Ascending aorta (tissue), 2 donors: ENCODE results near the gene NOCT. TPM values are rescaled to one million over a fixed set of nuclear protein-coding genes. Genes with fewer than 3 reads are reported as not detected.

Experiments
- DNase-seq, 2 donors: peaks; one replicate each; pipeline ENCODE4 v3.0.0-alpha.2; 2019; ENCODE audit warnings: low spot score in 2 of 2
- H3K27ac ChIP-seq, 2 donors: fragments of 200-600 bp; sonication (generic); one replicate each; pipeline ENCODE4 v1.5.1; 2016 to 2017; ENCODE audit warnings: mild to moderate bottlenecking in 1 of 2
- H3K27me3 ChIP-seq: fragments of 200-600 bp; sonication (generic); one replicate; pipeline ENCODE4 v1.5.1; 2017
- H3K36me3 ChIP-seq, 2 donors: fragments of 200-600 bp; sonication (generic); one replicate each; pipeline ENCODE4 v1.5.1; 2016
- H3K4me1 ChIP-seq, 2 donors: fragments of 200-600 bp; sonication (generic); one replicate each; pipeline ENCODE4 v1.5.1; 2016 to 2017; ENCODE audit warnings: mild to moderate bottlenecking in 1 of 2
- H3K4me3 ChIP-seq, 2 donors: fragments of 200-600 bp; sonication (generic); one replicate each; pipeline ENCODE4 v1.5.1; 2016 to 2017; ENCODE audit warnings: mild to moderate bottlenecking in 1 of 2
- H3K9me3 ChIP-seq, 2 donors: fragments of 200-600 bp; sonication (generic); one replicate each; pipeline ENCODE4 v1.5.1; 2016
- CTCF ChIP-seq, 3 experiments: fragments of 200-600 bp in 2 of 3; fragments of 450-650 bp in 1 of 3; sonication (generic) in 2 of 3; IDR thresholded peaks; one replicate each; pipeline ENCODE4 v1.5.1; 2016 to 2019; ENCODE audit warnings: antibody characterized with exemption in 3 of 3, mild to moderate bottlenecking in 1 of 3, moderate library complexity in 1 of 3
- intact Hi-C: fragments of 100-400 bp; cut with DNase I; formaldehyde crosslinking; loops from one replicate; pipeline ENCODE4 v1.15.1; 2023
- total RNA-seq: library from RNA; depleted of rRNA; stranded (reverse); fragments of >200 nt; gene quantifications from one replicate; pipeline ENCODE4 v1.1.0, GENCODE V29; 2016

The NOCT gene
- total RNA-seq = 9.9 TPM

- H3K27me3 ChIP-seq = no peaks in the 10 kb centered on the region
- TF ChIP-seq CTCF (IDR thresholded peaks at IDR 0.05) = peak; percentile 13 to 32 (median 24)
- intact Hi-C loops = loop anchor here (1.0 to 10.0 kb wide), 7 partner anchors 69 to 1139 kb away; partner anchors contain the start of genes ELF2, MAML3 and RAB33B
- no peaks in the 10 kb centered on the region for H3K36me3 ChIP-seq
- H3K4me1 ChIP-seq = peaks cover 0 to 8% of the 10 kb centered on the region in 2 donors
- peak; percentile 67 to 92 for DNase-seq
- peak within 1 kb of the TSS; percentile 80 to 81 for H3K4me3 ChIP-seq
- no peaks in the 10 kb centered on the region for H3K9me3 ChIP-seq
- H3K27ac ChIP-seq = peak within 1 kb of the TSS; percentile 83 to 96
These were observed at the start of gene NOCT for GRCh38 chr4:139015269-139015947. TSS of gene NOCT (plus strand) at chr4:139015781. CDS start at chr4:139015982, 201 bp downstream.

- intact Hi-C loops = no loop called here
- Histone ChIP-seq H3K27ac (no peak overlapping the region), H3K4me3 (no peak overlapping the region), H3K36me3 (no peaks in the 10 kb centered on the region), H3K27me3 (no peaks in the 10 kb centered on the region), H3K9me3 (no peaks in the 10 kb centered on the region), H3K4me1 (no peaks in the 10 kb centered on the region)
- TF ChIP-seq CTCF (IDR thresholded peaks at IDR 0.05) = no peak
- no peak for DNase-seq
These were observed 48.3 kb upstream of the NOCT start for GRCh38 chr4:138967313-138967712.

- Histone ChIP-seq H3K36me3 (no peaks in the 10 kb centered on the region), H3K9me3 (no peaks in the 10 kb centered on the region), H3K4me3 (no peak overlapping the region), H3K27me3 (no peaks in the 10 kb centered on the region), H3K4me1 (no peaks in the 10 kb centered on the region), H3K27ac (no peak overlapping the region)
- no peak for TF ChIP-seq CTCF (IDR thresholded peaks at IDR 0.05)
- intact Hi-C loops = no loop called here
- no peak for DNase-seq
These were observed 42.4 kb upstream of the NOCT start for GRCh38 chr4:138972956-138973801.

- intact Hi-C loops = no loop called here
- no peaks in the 10 kb centered on the region for H3K4me1 ChIP-seq
- H3K4me3 ChIP-seq = no peak overlapping the region
- no peak overlapping the region for H3K27ac ChIP-seq
- H3K9me3 ChIP-seq = no peaks in the 10 kb centered on the region
- DNase-seq = no peak
- TF ChIP-seq CTCF (IDR thresholded peaks at IDR 0.05) = no peak
- no peaks in the 10 kb centered on the region for H3K36me3 ChIP-seq
- no peaks in the 10 kb centered on the region for H3K27me3 ChIP-seq
These were observed 40.4 kb upstream of the NOCT start for GRCh38 chr4:138975225-138975624.

- H3K36me3 ChIP-seq = no peaks in the 10 kb centered on the region
- TF ChIP-seq CTCF (IDR thresholded peaks at IDR 0.05) = no peak
- H3K9me3 ChIP-seq = no peaks in the 10 kb centered on the region
- H3K4me3 ChIP-seq = no peak overlapping the region
- no peaks in the 10 kb centered on the region for H3K4me1 ChIP-seq
- intact Hi-C loops = no loop called here
- no peak overlapping the region for H3K27ac ChIP-seq
- no peak for DNase-seq
- no peaks in the 10 kb centered on the region for H3K27me3 ChIP-seq
These were observed 39.1 kb upstream of the NOCT start for GRCh38 chr4:138976526-138976925.
